Gastrocnemius medialis (tissue), 4 donors: ENCODE data around the gene CARMIL3. TPM values are rescaled to one million over a fixed set of nuclear protein-coding genes. Genes with fewer than 3 reads are reported as not detected.

Experiments used
- ATAC-seq, 2 donors: fragments of 150-250 bp; one replicate each; pipeline ENCODE4 v1.9.1; 2016
- DNase-seq, 2 donors: peaks; one replicate each; pipeline ENCODE4 v3.0.0-alpha.2; 2019
- H3K27ac ChIP-seq, 4 donors: fragments of 200-600 bp; sonication (generic); 1 replicate in 1 of 4; 2 replicates in 3 of 4; pipeline ENCODE4 v1.5.1; 2016 to 2018; ENCODE audit warnings: mild to moderate bottlenecking in 2 of 4, moderate library complexity in 1 of 4
- H3K27me3 ChIP-seq, 3 donors: fragments of 200-600 bp; sonication (generic) in 2 of 3; 1 replicate in 1 of 3; 2 replicates in 2 of 3; pipeline versions ENCODE4 v1.5.1 to v1.6.0; 2016 to 2019; ENCODE audit warnings: mild to moderate bottlenecking in 1 of 3, moderate library complexity in 1 of 3
- H3K36me3 ChIP-seq, 2 donors: fragments of 200-600 bp; sonication (generic) in 1 of 2; one replicate each; pipeline ENCODE4 v1.5.1; 2017 to 2018
- H3K4me1 ChIP-seq, 2 donors: fragments of 200-600 bp; sonication (generic) in 1 of 2; one replicate each; pipeline ENCODE4 v1.5.1; 2016 to 2017; ENCODE audit warnings: mild to moderate bottlenecking in 2 of 2
- H3K4me3 ChIP-seq, 4 donors: fragments of 200-600 bp; sonication (generic) in 3 of 4; 1 replicate in 1 of 4; 2 replicates in 3 of 4; pipeline ENCODE4 v1.5.1; 2016 to 2019; ENCODE audit warnings: mild to moderate bottlenecking in 2 of 4
- H3K9me3 ChIP-seq, 3 donors: fragments of 200-600 bp; sonication (generic) in 2 of 3; 1 replicate in 1 of 3; 2 replicates in 2 of 3; pipeline ENCODE4 v1.5.1; 2016 to 2019
- POLR2A ChIP-seq, 2 donors: fragments of 450-650 bp; IDR thresholded peaks; one replicate each; pipeline ENCODE4 v1.6.1; 2017; ENCODE audit warnings: antibody characterized with exemption in 2 of 2, mild to moderate bottlenecking in 2 of 2, moderate library complexity in 2 of 2
- in situ Hi-C, 4 donors: fragments of 200-750 bp; cut with MboI; loops; one replicate each; pipeline versions ENCODE4 v1.15.0 to v1.8.0; 2017; ENCODE audit warnings: low sequenced_read_pairs in 4 of 4
- intact Hi-C: fragments of 100-400 bp; cut with DNase I; formaldehyde crosslinking; loops from one replicate; pipeline ENCODE4 v1.15.1; 2023; ENCODE audit warnings: low total_unique reads
- total RNA-seq, 4 donors: library from RNA; depleted of rRNA; stranded (reverse); fragments of >200 nt; gene quantifications; one replicate each; pipeline versions ENCODE4 v1.1.0 to v1.2.3, GENCODE V29; 2016
- TF ChIP-seq, protein P1 (sequence below), 5 experiments: fragments of 450-650 bp in 3 of 5; fragments of 200-600 bp in 2 of 5; sonication (generic) in 2 of 5; IDR thresholded peaks in 4 of 5; conservative IDR thresholded peaks in 1 of 5; 1 replicate in 4 of 5; 2 replicates in 1 of 5; pipeline ENCODE4 v1.5.1; 2016 to 2019; ENCODE audit warnings: antibody characterized with exemption in 5 of 5, mild to moderate bottlenecking in 3 of 5, moderate library complexity in 3 of 5

The CARMIL3 gene
- total RNA-seq, 4 donors from 2014 or later = 0.04 to 0.31 TPM; not detected in 2

DNA sequence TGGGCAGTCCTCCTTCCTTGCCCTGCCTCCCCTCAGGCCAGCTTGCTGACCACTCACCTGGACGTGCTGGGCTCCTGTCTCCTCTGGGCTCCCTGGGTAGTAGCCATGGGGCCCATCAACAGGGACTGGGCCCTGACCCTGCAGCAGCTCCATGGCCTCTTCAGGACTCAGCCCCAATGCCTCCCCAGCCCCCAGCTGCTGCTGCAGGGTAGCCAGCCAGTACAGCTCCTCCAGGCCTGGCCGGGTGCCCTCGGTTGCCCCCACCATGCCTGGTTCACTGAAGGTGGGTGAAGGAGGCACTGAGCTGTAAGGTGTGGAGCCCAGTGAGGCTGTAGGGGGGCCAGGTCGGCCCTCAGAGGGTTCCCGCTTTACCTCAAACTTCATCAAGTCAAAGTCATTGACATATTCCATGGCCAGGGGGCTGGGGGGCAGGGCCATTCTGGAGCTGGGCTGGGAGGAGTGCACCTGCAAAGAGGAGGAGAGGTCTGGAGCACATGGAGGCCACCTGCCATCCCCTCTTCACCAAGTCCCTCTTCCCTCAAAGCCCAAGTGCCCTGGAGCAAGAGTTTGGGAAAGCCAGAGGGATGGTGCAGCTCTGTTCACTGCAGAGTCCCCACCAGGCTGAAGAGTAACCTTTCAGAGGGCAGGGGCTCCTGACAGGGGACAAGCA is 30.7 kb downstream of the CARMIL3 start:
- H3K36me3 ChIP-seq = no peaks in the 10 kb centered on the region
- H3K9me3 ChIP-seq = no peaks in the 10 kb centered on the region
- H3K27ac ChIP-seq = no peak overlapping the region
- DNase-seq (no peak), ATAC-seq (no peak)
- intact Hi-C loops = no loop called here
- H3K27me3 ChIP-seq = no peaks in the 10 kb centered on the region
- H3K4me3 ChIP-seq = no peak overlapping the region
- TF ChIP-seq POLR2A (IDR thresholded peaks at IDR 0.05) = no peak
- TF ChIP-seq, protein P1, sequence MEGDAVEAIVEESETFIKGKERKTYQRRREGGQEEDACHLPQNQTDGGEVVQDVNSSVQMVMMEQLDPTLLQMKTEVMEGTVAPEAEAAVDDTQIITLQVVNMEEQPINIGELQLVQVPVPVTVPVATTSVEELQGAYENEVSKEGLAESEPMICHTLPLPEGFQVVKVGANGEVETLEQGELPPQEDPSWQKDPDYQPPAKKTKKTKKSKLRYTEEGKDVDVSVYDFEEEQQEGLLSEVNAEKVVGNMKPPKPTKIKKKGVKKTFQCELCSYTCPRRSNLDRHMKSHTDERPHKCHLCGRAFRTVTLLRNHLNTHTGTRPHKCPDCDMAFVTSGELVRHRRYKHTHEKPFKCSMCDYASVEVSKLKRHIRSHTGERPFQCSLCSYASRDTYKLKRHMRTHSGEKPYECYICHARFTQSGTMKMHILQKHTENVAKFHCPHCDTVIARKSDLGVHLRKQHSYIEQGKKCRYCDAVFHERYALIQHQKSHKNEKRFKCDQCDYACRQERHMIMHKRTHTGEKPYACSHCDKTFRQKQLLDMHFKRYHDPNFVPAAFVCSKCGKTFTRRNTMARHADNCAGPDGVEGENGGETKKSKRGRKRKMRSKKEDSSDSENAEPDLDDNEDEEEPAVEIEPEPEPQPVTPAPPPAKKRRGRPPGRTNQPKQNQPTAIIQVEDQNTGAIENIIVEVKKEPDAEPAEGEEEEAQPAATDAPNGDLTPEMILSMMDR (IDR thresholded peaks at IDR 0.05 in 4 of 5, conservative IDR thresholded peaks at IDR 0.05 in 1 of 5) = no peak
- H3K4me1 ChIP-seq = peaks cover 0 to 10% of the 10 kb centered on the region in 2 donors
- in situ Hi-C loops = no loop called here

DNA sequence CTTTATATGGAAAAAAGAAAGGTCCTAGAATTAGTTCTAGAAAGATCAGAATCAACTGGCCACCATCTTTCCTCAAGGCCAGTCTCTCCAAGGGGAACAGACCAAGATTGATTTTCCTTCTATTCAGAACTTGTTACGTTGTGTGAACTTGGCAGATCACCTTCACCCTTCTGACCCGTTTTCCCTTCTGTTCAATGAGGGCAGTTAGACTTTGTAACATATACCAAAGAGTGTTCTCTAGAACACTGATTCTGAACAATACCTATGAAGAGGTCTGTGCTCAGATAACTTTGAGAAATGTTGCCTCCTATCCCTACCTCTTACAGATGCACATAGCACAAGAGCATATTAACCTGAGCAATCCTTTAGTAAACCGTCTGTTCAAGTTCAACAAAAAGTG is 31.7 kb downstream of the CARMIL3 start:
- no peaks in the 10 kb centered on the region for H3K36me3 ChIP-seq
- ATAC-seq (no peak), DNase-seq (no peak)
- H3K4me1 ChIP-seq = peaks cover 0 to 10% of the 10 kb centered on the region in 2 donors
- no peaks in the 10 kb centered on the region for H3K27me3 ChIP-seq
- intact Hi-C loops (no loop called here), in situ Hi-C loops (no loop called here)
- H3K9me3 ChIP-seq = no peaks in the 10 kb centered on the region
- no peak overlapping the region for H3K27ac ChIP-seq
- H3K4me3 ChIP-seq = no peak overlapping the region
- TF ChIP-seq, protein P1 (IDR thresholded peaks at IDR 0.05 in 4 of 5, conservative IDR thresholded peaks at IDR 0.05 in 1 of 5) = no peak
- TF ChIP-seq POLR2A (IDR thresholded peaks at IDR 0.05) = no peak

DNA sequence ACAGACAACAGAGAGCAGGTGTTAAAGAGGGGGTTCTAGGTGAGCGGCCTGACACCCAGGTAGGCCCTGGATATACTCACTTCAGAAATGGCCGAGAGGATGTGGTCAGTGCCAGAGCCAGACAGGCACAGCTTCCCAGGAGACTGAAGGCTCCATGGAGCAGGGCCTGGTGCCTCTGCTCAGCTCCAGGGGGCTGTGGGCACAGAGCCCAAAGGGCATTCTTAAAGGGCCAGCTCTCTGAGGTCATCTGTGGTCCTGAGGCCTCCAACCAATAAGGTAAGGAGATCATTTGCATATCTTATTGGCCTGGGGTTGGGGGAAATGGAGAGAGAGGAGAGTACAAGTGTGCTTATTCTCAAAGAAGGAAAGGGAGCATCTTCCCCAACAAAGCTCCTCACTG is 32.6 kb downstream of the CARMIL3 start:
- Histone ChIP-seq H3K9me3 (no peaks in the 10 kb centered on the region), H3K4me1 (peaks cover 0 to 10% of the 10 kb centered on the region in 2 donors), H3K27me3 (no peaks in the 10 kb centered on the region), H3K27ac (no peak overlapping the region), H3K36me3 (no peaks in the 10 kb centered on the region), H3K4me3 (no peak overlapping the region)
- no peak for DNase-seq
- TF ChIP-seq POLR2A (IDR thresholded peaks at IDR 0.05) = no peak
- TF ChIP-seq, protein P1 (IDR thresholded peaks at IDR 0.05 in 4 of 5, conservative IDR thresholded peaks at IDR 0.05 in 1 of 5) = no peak
- in situ Hi-C loops = no loop called here
- no peak for ATAC-seq
- intact Hi-C loops = no loop called here

DNA sequence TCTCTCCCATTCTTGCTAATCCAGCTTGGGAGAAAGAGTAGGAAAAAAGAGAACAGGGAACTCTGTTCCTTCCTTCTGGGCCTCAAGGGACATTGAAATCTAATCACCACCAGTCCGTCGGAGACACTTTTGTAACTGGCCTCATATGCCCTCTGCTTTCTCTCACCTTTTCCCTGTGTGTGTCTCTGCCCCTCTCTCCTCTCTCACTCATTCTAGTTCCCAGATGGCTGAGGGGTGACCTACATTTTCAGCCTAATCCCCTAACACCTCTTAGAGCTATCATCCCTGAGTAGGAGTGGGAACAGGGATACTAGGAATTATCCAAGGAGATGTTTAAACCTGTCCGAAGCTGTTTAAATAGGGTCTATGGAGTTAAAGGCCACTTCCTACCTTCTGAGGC is 33.4 kb downstream of the CARMIL3 start:
- Histone ChIP-seq H3K4me1 (peaks cover 0 to 10% of the 10 kb centered on the region in 2 donors), H3K9me3 (no peaks in the 10 kb centered on the region), H3K4me3 (no peak overlapping the region), H3K36me3 (no peaks in the 10 kb centered on the region), H3K27me3 (no peaks in the 10 kb centered on the region), H3K27ac (no peak overlapping the region)
- intact Hi-C loops = no loop called here
- ATAC-seq (no peak), DNase-seq (no peak)
- TF ChIP-seq, protein P1 (IDR thresholded peaks at IDR 0.05 in 4 of 5, conservative IDR thresholded peaks at IDR 0.05 in 1 of 5) = no peak
- no peak for TF ChIP-seq POLR2A (IDR thresholded peaks at IDR 0.05)
- in situ Hi-C loops = no loop called here
